Stimulated activated CD4-positive, alpha-beta T cell treated with anti-CD3 and anti-CD28 coated beads, Interleukin-1b, Interleukin-23, amount 100 ng/mL, for 24 hours (primary cell): ENCODE data around the gene MARVELD2.

Experiments used
- DNase-seq, 4 experiments: peaks; one replicate each; pipeline ENCODE4 v3.0.0-alpha.2; 2020; ENCODE audit warnings: low read depth in 4 of 4, low spot score in 1 of 4

The MARVELD2 gene

GRCh38 chr5:69492391-69492922 is 77.5 kb downstream of the MARVELD2 start, which contains the start of gene OCLN:
TSS of gene OCLN (plus strand) at chr5:69492790. CDS start at chr5:69504245, 11,455 bp downstream.
- peak in 1 of 4 experiments; percentile 9 for DNase-seq

GRCh38 chr5:69492923-69493395 is 78.0 kb downstream of the MARVELD2 start:
- DNase-seq, result no peak

- DNase-seq, result no peak
Measured at GRCh38 chr5:69493396-69494133, 78.6 kb downstream of the MARVELD2 start.
